Measurements from ENCODE around the gene ALG2.
"Not testable (repeated sequence)": the region's sequence is repeated elsewhere in the genome, so short reads cannot be mapped to it uniquely, and the experiment has no call there.

GRCh38 chr9:99196484-99196883, 25.3 kb downstream of the ALG2 start:
- TF ChIP-seq EP300 (conservative IDR thresholded peaks at IDR 0.05; ENCODE audit: poor library complexity, severe bottlenecking); CTCF (IDR thresholded peaks at IDR 0.05; ENCODE audit: poor library complexity, severe bottlenecking); TAF1 (IDR thresholded peaks at IDR 0.05; ENCODE audit: low read depth); POLR2AphosphoS5 (IDR thresholded peaks at IDR 0.05); MXI1 (conservative IDR thresholded peaks at IDR 0.05; ENCODE audit: poor library complexity, severe bottlenecking): not testable (repeated sequence)
